ENCODE data around the gene ARMC9. TPM values are rescaled to one million over a fixed set of nuclear protein-coding genes. Genes with fewer than 3 reads are reported as not detected.

The ARMC9 gene
- total and polyA plus RNA-seq, 11 donors = 0.95 to 4.7 (median 2.4) TPM

DNA sequence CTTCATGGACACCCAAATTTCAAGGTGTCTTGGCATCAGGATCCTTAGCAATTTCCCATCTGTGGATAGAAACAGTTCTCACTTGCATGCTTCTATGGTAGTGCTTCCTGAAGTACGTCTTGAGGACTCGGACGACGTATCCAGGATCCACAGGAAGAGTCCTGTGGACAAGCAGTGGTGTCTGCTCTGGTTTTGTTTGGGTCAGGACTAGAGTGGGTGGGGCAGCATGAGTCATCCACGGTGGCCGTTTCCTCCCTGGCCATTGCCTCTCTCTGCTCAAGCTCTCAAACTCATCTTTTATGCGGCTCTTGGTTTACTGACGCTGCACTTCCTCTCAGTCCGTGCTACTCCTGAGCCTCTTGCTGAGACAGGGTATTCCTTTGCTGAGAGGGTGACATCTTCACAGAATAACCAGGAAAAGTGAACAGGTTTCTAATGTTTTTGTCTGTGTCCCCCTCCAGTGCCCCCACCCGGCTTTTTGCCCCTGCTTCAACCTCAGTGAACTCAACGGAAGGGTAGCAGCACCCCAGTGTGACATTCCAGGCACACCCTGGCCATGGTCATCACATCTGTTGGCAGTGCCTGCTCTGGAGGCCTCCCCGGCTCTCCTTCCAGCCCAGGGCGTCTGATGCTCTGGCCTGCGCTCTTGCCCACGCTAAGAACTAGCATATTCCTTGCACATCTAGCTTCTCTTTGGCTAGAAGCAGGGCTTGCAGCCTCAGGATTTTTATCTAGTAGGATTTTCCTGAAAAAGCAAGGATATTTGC lies 62.2 kb downstream of the ARMC9 start:
- WGBS, 4 donors = 78 to 84% (median 78%) methylated on average over 15 of the region's 15 CpGs
- ATAC-seq = peak in 3 of 4 donors; percentile 37 to 58 (median 52)
- no peaks in the 10 kb centered on the region for H3K4me1 ChIP-seq
- no peaks in the 10 kb centered on the region for H3K9me3 ChIP-seq
- no peak overlapping the region for H3K27ac ChIP-seq
- peaks cover 0 to 29% (median 0%) of the 10 kb centered on the region in 9 donors for H3K36me3 ChIP-seq
- no peak overlapping the region for H3K4me3 ChIP-seq
- DNase-seq = peak in 1 of 5 donors; percentile 38
- H3K27me3 ChIP-seq = no peaks in the 10 kb centered on the region
- TF ChIP-seq CTCF (IDR thresholded peaks at IDR 0.05) (no peak), POLR2A (IDR thresholded peaks at IDR 0.05) (no peak)
- intact Hi-C loops (cut with DNase I) = no loop called here

DNA sequence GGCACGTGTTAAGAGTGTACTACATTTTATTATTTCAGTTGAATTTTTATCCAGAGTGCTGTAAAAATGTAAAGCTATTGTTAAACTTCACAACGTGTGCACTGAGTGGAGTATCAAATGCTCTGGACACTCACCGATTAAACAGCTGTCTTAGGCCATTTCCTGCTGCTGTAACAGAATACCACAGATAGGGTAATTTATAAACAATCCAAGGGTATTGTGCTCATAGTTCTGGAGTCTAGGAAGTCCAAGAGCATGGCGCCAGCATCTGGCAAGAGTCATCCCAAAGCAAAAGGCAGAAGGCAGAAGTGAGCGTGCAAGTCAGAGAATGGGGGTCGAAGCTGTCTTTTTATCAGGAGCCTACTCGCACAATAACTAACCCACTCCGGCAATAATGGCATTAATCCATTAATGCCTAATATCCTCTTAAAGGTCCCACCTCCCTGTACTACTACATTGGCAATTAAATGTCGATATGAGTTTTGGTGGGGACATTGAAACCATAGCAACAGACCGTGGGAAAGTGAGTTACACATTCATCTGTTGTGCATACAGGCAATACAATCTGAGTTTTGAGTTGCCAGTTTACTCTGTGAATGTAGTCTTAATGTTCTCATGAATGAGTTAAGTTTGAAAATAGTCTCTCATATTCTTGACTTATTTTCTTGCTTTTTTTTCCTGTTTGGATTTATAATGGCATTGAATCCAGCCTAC lies 64.8 kb downstream of the ARMC9 start:
- WGBS, 4 donors = 88 to 92% (median 90%) methylated on average over 10 of the region's 10 CpGs
- ATAC-seq (no peak), DNase-seq (no peak)
- Histone ChIP-seq H3K9me3 (no peaks in the 10 kb centered on the region), H3K4me3 (no peak overlapping the region), H3K36me3 (peaks cover 0 to 23% (median 0%) of the 10 kb centered on the region in 9 donors), H3K27ac (no peak overlapping the region), H3K4me1 (no peaks in the 10 kb centered on the region), H3K27me3 (no peaks in the 10 kb centered on the region)
- TF ChIP-seq CTCF (IDR thresholded peaks at IDR 0.05) = no peak
- no peak for TF ChIP-seq POLR2A (IDR thresholded peaks at IDR 0.05)
- intact Hi-C loops (cut with DNase I) = no loop called here

- H3K27me3 ChIP-seq = no peaks in the 10 kb centered on the region
- intact Hi-C loops (cut with DNase I) = no loop called here
- H3K9me3 ChIP-seq = no peaks in the 10 kb centered on the region
- WGBS, 4 donors = 89 to 91% (median 90%) methylated on average over 20 of the region's 20 CpGs
- ATAC-seq = no peak
- DNase-seq = no peak
- peaks cover 0 to 8% (median 0%) of the 10 kb centered on the region in 12 donors for H3K4me1 ChIP-seq
- peaks cover 0 to 39% (median 9%) of the 10 kb centered on the region in 9 donors for H3K36me3 ChIP-seq
- H3K4me3 ChIP-seq = no peak overlapping the region
- H3K27ac ChIP-seq = peak overlapping the region in 1 of 12 donors; percentile 89
- TF ChIP-seq POLR2A (IDR thresholded peaks at IDR 0.05) (no peak), CTCF (IDR thresholded peaks at IDR 0.05) (no peak)
These were observed 72.0 kb downstream of the ARMC9 start for GRCh38 chr2:231270221-231271114.

Data from heart left ventricle (tissue), 16 donors.